Neural cell (in vitro differentiated cells): ENCODE data around the gene CNOT9.
"Not testable (repeated sequence)": the region's sequence is repeated elsewhere in the genome, so short reads cannot be mapped to it uniquely, and the experiment has no call there.

ENCODE experiments used
- CTCF ChIP-seq: fragments of 450-650 bp; IDR thresholded peaks from 2 replicates; pipeline ENCODE4 v1.5.1; 2014; ENCODE audit warnings: antibody characterized with exemption, mild to moderate bottlenecking, moderate library complexity; ENCODE audit not compliant: poor library complexity, severe bottlenecking
- EZH2 ChIP-seq: fragments of 200-600, 300-800 bp; shearing (Covaris generic), sonication (generic); IDR thresholded peaks from 2 replicates; pipeline ENCODE4 v1.6.1; 2014; ENCODE audit warnings: antibody characterized with exemption, low read length, borderline replicate concordance, mild to moderate bottlenecking; ENCODE audit not compliant: insufficient read depth, poor library complexity, severe bottlenecking
- RAD21 ChIP-seq: fragments of 450-650 bp; conservative IDR thresholded peaks from 2 replicates; pipeline ENCODE4 v1.6.1; 2014; ENCODE audit warnings: antibody characterized with exemption, mild to moderate bottlenecking, moderate library complexity
- SMC3 ChIP-seq: fragments of 450-650 bp; conservative IDR thresholded peaks from 2 replicates; pipeline ENCODE4 v1.6.1; 2014; ENCODE audit warnings: antibody characterized with exemption, mild to moderate bottlenecking, moderate library complexity; ENCODE audit not compliant: poor library complexity
- TAF1 ChIP-seq: IDR thresholded peaks from 2 replicates; pipeline ENCODE4 v1.6.1; 2012; ENCODE audit warnings: low read depth

- not testable (repeated sequence) for TF ChIP-seq EZH2, CTCF, SMC3, TAF1, RAD21
Measured at GRCh38 chr2:218554225-218554624, 14.4 kb upstream of the CNOT9 start.
